ENCODE measurements around the gene KNDC1. TPM values are rescaled to one million over a fixed set of nuclear protein-coding genes. Genes with fewer than 3 reads are reported as not detected.

Gene KNDC1
- total and polyA plus RNA-seq, 2 donors (not counting 1 experiment from before 2014, with no cell fraction given): 0.17 to 0.45 TPM

DNA sequence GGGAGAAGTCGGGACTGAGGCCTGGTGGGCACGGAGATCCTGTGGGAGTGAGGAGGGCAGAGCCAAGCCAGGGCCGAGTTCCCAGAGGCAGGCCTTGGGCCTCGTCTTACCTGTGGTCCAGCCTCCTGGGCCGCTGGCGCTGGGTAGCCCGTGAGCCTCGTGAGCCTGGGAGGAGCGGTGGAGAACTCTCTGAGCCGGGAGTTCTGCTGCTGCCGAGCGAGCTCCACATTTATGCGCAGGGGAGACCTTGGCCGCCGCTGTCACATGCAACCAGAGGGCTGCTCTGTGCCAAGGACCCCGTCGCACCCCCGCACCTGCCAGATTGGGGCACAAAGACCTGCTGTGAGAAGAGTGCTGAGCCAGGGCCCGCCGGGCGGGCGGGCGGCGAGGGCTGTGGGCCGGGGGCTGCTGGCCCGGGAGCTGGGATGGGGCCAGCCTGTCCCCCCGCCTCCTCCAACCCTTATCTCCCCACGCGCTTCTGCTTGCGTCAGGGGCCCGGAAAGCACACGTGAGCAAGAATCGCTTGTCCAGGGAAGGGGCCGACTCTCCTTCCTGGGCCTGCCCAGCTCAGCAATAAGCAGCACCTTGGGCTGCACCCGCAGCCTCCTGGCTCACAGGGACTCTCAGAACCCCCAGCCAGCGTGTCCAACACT is 87.8 kb downstream of the KNDC1 start:
- intact Hi-C loops (cut with micrococcal nuclease): no loop called here
- Histone ChIP-seq H3K4me2 (replicated peaks; ENCODE audit: low read depth, low read length, poor library complexity, severe bottlenecking) (no peak overlapping the region), H4K20me1 (ENCODE audit: control insufficient read depth, insufficient read depth, low read length, poor library complexity, severe bottlenecking) (no peaks in the 10 kb centered on the region), H3K27me3 (replicated peaks in 1 of 4; ENCODE audit: control extremely low read depth in 1 of 4, control insufficient read depth in 3 of 4, insufficient read depth in 4 of 4, low read length in 3 of 4) (no peaks in the 10 kb centered on the region), H3K9ac (ENCODE audit: low read length) (no peak overlapping the region), H3K4me1 (ENCODE audit: control insufficient read depth in 2 of 2, insufficient read depth in 2 of 2, low read length in 2 of 2) (peaks cover 0 to 5% of the 10 kb centered on the region in 2 donors), H3K9me3 (ENCODE audit: control extremely low read depth in 1 of 3, control insufficient read depth in 2 of 3, insufficient read depth in 1 of 3, low read length in 2 of 3) (peaks cover 0 to 2% (median 0%) of the 10 kb centered on the region in 3 donors), H3K36me3 (replicated peaks in 1 of 2; ENCODE audit: control extremely low read depth in 1 of 2, control insufficient read depth in 1 of 2, extremely low read depth in 1 of 2, insufficient read depth in 2 of 2, low read length in 1 of 2) (no peaks in the 10 kb centered on the region), H2AFZ (ENCODE audit: insufficient read depth, low read depth, low read length, poor library complexity, severe bottlenecking) (no peak overlapping the region), H3K4me3 (ENCODE audit: control extremely low read depth in 1 of 5, extremely low read depth in 1 of 5, insufficient read depth in 1 of 5, low read depth in 2 of 5, low read length in 4 of 5) (no peak overlapping the region), H3K27ac (ENCODE audit: low read length in 2 of 2) (no peak overlapping the region), H3K79me2 (ENCODE audit: control insufficient read depth, insufficient read depth, low read length) (no peaks in the 10 kb centered on the region)
- ChIA-PET CTCF (no interaction called here), POLR2A (no interaction called here)
- ATAC-seq (ENCODE audit: low read depth): no peak
- Mint-ChIP-seq H3K27me3 (peaks cover 26% of the 10 kb centered on the region), H3K27ac (no peak overlapping the region), H3K4me3 (no peak overlapping the region), H3K9me3 (ENCODE audit: insufficient read depth) (no peaks in the 10 kb centered on the region), H3K4me1 (peaks cover 6% of the 10 kb centered on the region)
- TF ChIP-seq EZH2 (IDR thresholded peaks at IDR 0.05; ENCODE audit: borderline replicate concordance, insufficient read depth, low read depth, low read length, poor library complexity, severe bottlenecking): no peak
- TF ChIP-seq, protein P1, sequence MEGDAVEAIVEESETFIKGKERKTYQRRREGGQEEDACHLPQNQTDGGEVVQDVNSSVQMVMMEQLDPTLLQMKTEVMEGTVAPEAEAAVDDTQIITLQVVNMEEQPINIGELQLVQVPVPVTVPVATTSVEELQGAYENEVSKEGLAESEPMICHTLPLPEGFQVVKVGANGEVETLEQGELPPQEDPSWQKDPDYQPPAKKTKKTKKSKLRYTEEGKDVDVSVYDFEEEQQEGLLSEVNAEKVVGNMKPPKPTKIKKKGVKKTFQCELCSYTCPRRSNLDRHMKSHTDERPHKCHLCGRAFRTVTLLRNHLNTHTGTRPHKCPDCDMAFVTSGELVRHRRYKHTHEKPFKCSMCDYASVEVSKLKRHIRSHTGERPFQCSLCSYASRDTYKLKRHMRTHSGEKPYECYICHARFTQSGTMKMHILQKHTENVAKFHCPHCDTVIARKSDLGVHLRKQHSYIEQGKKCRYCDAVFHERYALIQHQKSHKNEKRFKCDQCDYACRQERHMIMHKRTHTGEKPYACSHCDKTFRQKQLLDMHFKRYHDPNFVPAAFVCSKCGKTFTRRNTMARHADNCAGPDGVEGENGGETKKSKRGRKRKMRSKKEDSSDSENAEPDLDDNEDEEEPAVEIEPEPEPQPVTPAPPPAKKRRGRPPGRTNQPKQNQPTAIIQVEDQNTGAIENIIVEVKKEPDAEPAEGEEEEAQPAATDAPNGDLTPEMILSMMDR (IDR thresholded peaks at IDR 0.05): no peak
- no peak for DNase-seq
- 97% methylated on average over 35 of the region's 36 CpGs for whole genome bisulfite sequencing (ENCODE audit: insufficient coverage)

GRCh38 chr10:133248334-133248715 is 88.3 kb downstream of the KNDC1 start:
- no peak overlapping the region for H3K4me3 ChIP-seq (ENCODE audit: control extremely low read depth in 1 of 5, extremely low read depth in 1 of 5, insufficient read depth in 1 of 5, low read depth in 2 of 5, low read length in 4 of 5)
- H3K27me3 ChIP-seq (replicated peaks in 1 of 4; ENCODE audit: control extremely low read depth in 1 of 4, control insufficient read depth in 3 of 4, insufficient read depth in 4 of 4, low read length in 3 of 4): no peaks in the 10 kb centered on the region
- no peak overlapping the region for H3K9ac ChIP-seq (ENCODE audit: low read length)
- Mint-ChIP-seq H3K9me3 (ENCODE audit: insufficient read depth) (no peaks in the 10 kb centered on the region), H3K27me3 (peaks cover 23% of the 10 kb centered on the region), H3K4me1 (peaks cover 2% of the 10 kb centered on the region), H3K27ac (no peak overlapping the region), H3K4me3 (no peak overlapping the region)
- ChIA-PET POLR2A (no interaction called here), CTCF (no interaction called here)
- H4K20me1 ChIP-seq (ENCODE audit: control insufficient read depth, insufficient read depth, low read length, poor library complexity, severe bottlenecking): no peaks in the 10 kb centered on the region
- no peak for ATAC-seq (ENCODE audit: low read depth)
- TF ChIP-seq EZH2 (IDR thresholded peaks at IDR 0.05; ENCODE audit: borderline replicate concordance, insufficient read depth, low read depth, low read length, poor library complexity, severe bottlenecking): no peak
- TF ChIP-seq, protein P1 (IDR thresholded peaks at IDR 0.05): no peak
- H3K27ac ChIP-seq (ENCODE audit: low read length in 2 of 2): no peak overlapping the region
- H3K36me3 ChIP-seq (replicated peaks in 1 of 2; ENCODE audit: control extremely low read depth in 1 of 2, control insufficient read depth in 1 of 2, extremely low read depth in 1 of 2, insufficient read depth in 2 of 2, low read length in 1 of 2): no peaks in the 10 kb centered on the region
- H3K79me2 ChIP-seq (ENCODE audit: control insufficient read depth, insufficient read depth, low read length): no peaks in the 10 kb centered on the region
- intact Hi-C loops (cut with micrococcal nuclease): no loop called here
- H3K4me1 ChIP-seq (ENCODE audit: control insufficient read depth in 2 of 2, insufficient read depth in 2 of 2, low read length in 2 of 2): peaks cover 0 to 5% of the 10 kb centered on the region in 2 donors
- WGBS (ENCODE audit: insufficient coverage): 93% methylated on average over 12 of the region's 12 CpGs
- no peak overlapping the region for H3K4me2 ChIP-seq (replicated peaks; ENCODE audit: low read depth, low read length, poor library complexity, severe bottlenecking)
- H2AFZ ChIP-seq (ENCODE audit: insufficient read depth, low read depth, low read length, poor library complexity, severe bottlenecking): no peak overlapping the region
- DNase-seq: no peak
- H3K9me3 ChIP-seq (ENCODE audit: control extremely low read depth in 1 of 3, control insufficient read depth in 2 of 3, insufficient read depth in 1 of 3, low read length in 2 of 3): peaks cover 0 to 2% (median 0%) of the 10 kb centered on the region in 3 donors
